Keratinocyte (primary cell): ENCODE data around the gene ALK. TPM values are rescaled to one million over a fixed set of nuclear protein-coding genes. Genes with fewer than 3 reads are reported as not detected.

Experiments
- DNase-seq: peaks from one replicate; pipeline ENCODE4 v3.0.0-alpha.2; 2011; ENCODE audit warnings: low read depth, missing footprints, low spot score
- FAIRE-seq: peaks from 2 replicates; lab custom pipeline; 2011; peaks lifted over from hg19 to GRCh38; lab: Jason Lieb, UNC
- H2AFZ ChIP-seq: 2 replicates; pipeline ENCODE4 v1.6.0; 2012; ENCODE audit warnings: low read length, control low read depth, inconsistent platforms; ENCODE audit not compliant: control insufficient read depth
- H3K27ac ChIP-seq: 2 replicates; pipeline ENCODE4 v1.5.1; 2011; ENCODE audit warnings: low read length; ENCODE audit not compliant: control insufficient read depth, insufficient read depth
- H3K27me3 ChIP-seq: 3 replicates; pipeline ENCODE4 v1.6.0; 2011; ENCODE audit warnings: low read length; ENCODE audit not compliant: control insufficient read depth, insufficient read depth; ENCODE audit errors: extremely low read depth
- H3K36me3 ChIP-seq, 2 experiments: 2 replicates in 1 of 2; 3 replicates in 1 of 2; pipeline ENCODE4 v1.5.1; 2011; ENCODE audit warnings: low read length in 2 of 2, mild to moderate bottlenecking in 1 of 2; ENCODE audit not compliant: control insufficient read depth in 2 of 2, insufficient read depth in 2 of 2; ENCODE audit errors: extremely low read depth in 1 of 2
- H3K4me1 ChIP-seq: 3 replicates; pipeline ENCODE4 v1.5.1; 2011; ENCODE audit warnings: low read length; ENCODE audit not compliant: control insufficient read depth, insufficient read depth; ENCODE audit errors: extremely low read depth
- H3K4me2 ChIP-seq: 3 replicates; pipeline ENCODE4 v1.6.0; 2011; ENCODE audit warnings: low read depth, low read length; ENCODE audit not compliant: control insufficient read depth, insufficient read depth; ENCODE audit errors: extremely low read depth
- H3K4me3 ChIP-seq, 3 experiments: fragments of 200-600 bp in 1 of 3; sonication (generic) in 1 of 3; 2 replicates in 2 of 3; 3 replicates in 1 of 3; pipeline ENCODE4 v1.5.1; 2011 to 2016; ENCODE audit warnings: low read length in 3 of 3, mild to moderate bottlenecking in 3 of 3, control low read depth in 2 of 3, inconsistent platforms in 1 of 3, low read depth in 1 of 3, mixed read lengths in 1 of 3, mixed run types in 1 of 3, moderate library complexity in 1 of 3; ENCODE audit not compliant: control insufficient read depth in 2 of 3, insufficient read depth in 2 of 3; ENCODE audit errors: extremely low read depth in 1 of 3
- H3K79me2 ChIP-seq: 2 replicates; pipeline ENCODE4 v1.6.0; 2012; ENCODE audit warnings: low read length; ENCODE audit not compliant: control insufficient read depth, insufficient read depth
- H3K9ac ChIP-seq: 3 replicates; pipeline ENCODE4 v1.6.0; 2011; ENCODE audit warnings: low read length; ENCODE audit not compliant: control insufficient read depth, insufficient read depth; ENCODE audit errors: extremely low read depth
- H3K9me1 ChIP-seq: 3 replicates; pipeline ENCODE4 v1.6.0; 2011; ENCODE audit warnings: low read length; ENCODE audit not compliant: control insufficient read depth, insufficient read depth; ENCODE audit errors: extremely low read depth
- H3K9me3 ChIP-seq: 2 replicates; pipeline ENCODE4 v1.5.1; 2012; ENCODE audit warnings: low read depth, low read length; ENCODE audit not compliant: control insufficient read depth
- H4K20me1 ChIP-seq: 3 replicates; pipeline ENCODE4 v1.6.0; 2011; ENCODE audit warnings: low read length; ENCODE audit not compliant: control insufficient read depth, insufficient read depth; ENCODE audit errors: extremely low read depth
- CTCF ChIP-seq, 3 experiments: IDR thresholded peaks in 1 of 3; conservative IDR thresholded peaks in 1 of 3; optimal IDR thresholded peaks in 1 of 3; 2 replicates in 2 of 3; 3 replicates in 1 of 3; pipeline versions ENCODE3 to v1.5.1; 2011; ENCODE audit warnings: low read length in 3 of 3, mild to moderate bottlenecking in 3 of 3, moderate library complexity in 2 of 3, control low read depth in 1 of 3, inconsistent platforms in 1 of 3; ENCODE audit not compliant: insufficient read depth in 2 of 3; ENCODE audit errors: extremely low read depth in 1 of 3
- EZH2 ChIP-seq: IDR thresholded peaks from one replicate; pipeline ENCODE4 v1.6.1; 2012; ENCODE audit warnings: inconsistent platforms, mild to moderate bottlenecking, low read length, moderate library complexity
- dilution Hi-C: fragments of 300-500 bp; cut with MboI; formaldehyde crosslinking; loops from one replicate; pipeline ENCODE4 v1.7.0; 2020; ENCODE audit warnings: low sequenced_read_pairs; ENCODE audit not compliant: extremely low pct_ligation_motif_present
- polyA plus RNA-seq, 5 experiments: library from polyadenylated mRNA; depleted of rRNA in 3 of 5; stranded (reverse) in 3 of 5; stranded (forward) in 1 of 5; unstranded in 1 of 5; fragments of >200 nt; gene quantifications; 1 replicate in 1 of 5; 2 replicates in 3 of 5; 3 replicates in 1 of 5; pipeline versions ENCODE4 v1.2.1 to v1.2.3, GENCODE V29; 2011 to 2012; ENCODE audit warnings: missing spikeins in 2 of 5, low read depth in 1 of 5, low replicate concordance in 1 of 5

ALK gene
- polyA plus RNA-seq, 1 donor (not counting 4 experiments of a cell fraction or from before 2014, with no cell fraction given): not detected

- Histone ChIP-seq H3K27ac (no peak overlapping the region), H4K20me1 (no peaks in the 10 kb centered on the region), H3K27me3 (no peaks in the 10 kb centered on the region), H3K79me2 (no peaks in the 10 kb centered on the region), H2AFZ (no peak overlapping the region), H3K9me3 (no peaks in the 10 kb centered on the region), H3K9me1 (no peaks in the 10 kb centered on the region), H3K4me1 (peaks cover 10% of the 10 kb centered on the region), H3K4me3 (no peak overlapping the region), H3K9ac (no peak overlapping the region), H3K36me3 (no peaks in the 10 kb centered on the region), H3K4me2 (no peak overlapping the region)
- TF ChIP-seq CTCF (optimal IDR thresholded peaks at IDR 0.05 in 1 of 3, IDR thresholded peaks at IDR 0.05 in 1 of 3, conservative IDR thresholded peaks at IDR 0.05 in 1 of 3; ENCODE audit: extremely low read depth in 1 of 3, insufficient read depth in 2 of 3, low read length in 3 of 3) (no peak), EZH2 (no peak)
- dilution Hi-C loops: no loop called here
- no peak for FAIRE-seq
- DNase-seq: no peak
Observed at GRCh38 chr2:29706171-29706720, 215.1 kb downstream of the ALK start.

GRCh38 chr2:29705616-29706015, 215.8 kb downstream of the ALK start:
- H3K4me1 ChIP-seq: peaks cover 17% of the 10 kb centered on the region
- no peak overlapping the region for H3K4me3 ChIP-seq
- no peak for DNase-seq
- no peak overlapping the region for H3K27ac ChIP-seq
- no peak for FAIRE-seq
- no peaks in the 10 kb centered on the region for H4K20me1 ChIP-seq
- dilution Hi-C loops: no loop called here
- H3K9me3 ChIP-seq: no peaks in the 10 kb centered on the region
- H3K27me3 ChIP-seq: no peaks in the 10 kb centered on the region
- TF ChIP-seq CTCF (optimal IDR thresholded peaks at IDR 0.05 in 1 of 3, IDR thresholded peaks at IDR 0.05 in 1 of 3, conservative IDR thresholded peaks at IDR 0.05 in 1 of 3; ENCODE audit: extremely low read depth in 1 of 3, insufficient read depth in 2 of 3, low read length in 3 of 3) (no peak), EZH2 (no peak)
- no peak overlapping the region for H3K9ac ChIP-seq
- H2AFZ ChIP-seq: no peak overlapping the region
- H3K4me2 ChIP-seq: no peak overlapping the region
- no peaks in the 10 kb centered on the region for H3K79me2 ChIP-seq
- H3K36me3 ChIP-seq: no peaks in the 10 kb centered on the region
- H3K9me1 ChIP-seq: no peaks in the 10 kb centered on the region
